Astrocyte (in vitro differentiated cells and primary cell): ENCODE measurements around the gene HLA-G.
"Not testable (repeated sequence)": the region's sequence is repeated elsewhere in the genome, so short reads cannot be mapped to it uniquely, and the experiment has no call there.

Source experiments
- EZH2 ChIP-seq: IDR thresholded peaks from 2 replicates; pipeline ENCODE4 v1.6.1; 2012; ENCODE audit warnings: mild to moderate bottlenecking, low read length, inconsistent platforms; ENCODE audit not compliant: insufficient read depth
- TF ChIP-seq, protein P1 (sequence below): IDR thresholded peaks from 2 replicates; pipeline ENCODE4 v1.5.1; 2011; ENCODE audit warnings: low read depth, mild to moderate bottlenecking, inconsistent platforms, low read length, moderate library complexity; ENCODE audit not compliant: insufficient read depth

- TF ChIP-seq, protein P1, sequence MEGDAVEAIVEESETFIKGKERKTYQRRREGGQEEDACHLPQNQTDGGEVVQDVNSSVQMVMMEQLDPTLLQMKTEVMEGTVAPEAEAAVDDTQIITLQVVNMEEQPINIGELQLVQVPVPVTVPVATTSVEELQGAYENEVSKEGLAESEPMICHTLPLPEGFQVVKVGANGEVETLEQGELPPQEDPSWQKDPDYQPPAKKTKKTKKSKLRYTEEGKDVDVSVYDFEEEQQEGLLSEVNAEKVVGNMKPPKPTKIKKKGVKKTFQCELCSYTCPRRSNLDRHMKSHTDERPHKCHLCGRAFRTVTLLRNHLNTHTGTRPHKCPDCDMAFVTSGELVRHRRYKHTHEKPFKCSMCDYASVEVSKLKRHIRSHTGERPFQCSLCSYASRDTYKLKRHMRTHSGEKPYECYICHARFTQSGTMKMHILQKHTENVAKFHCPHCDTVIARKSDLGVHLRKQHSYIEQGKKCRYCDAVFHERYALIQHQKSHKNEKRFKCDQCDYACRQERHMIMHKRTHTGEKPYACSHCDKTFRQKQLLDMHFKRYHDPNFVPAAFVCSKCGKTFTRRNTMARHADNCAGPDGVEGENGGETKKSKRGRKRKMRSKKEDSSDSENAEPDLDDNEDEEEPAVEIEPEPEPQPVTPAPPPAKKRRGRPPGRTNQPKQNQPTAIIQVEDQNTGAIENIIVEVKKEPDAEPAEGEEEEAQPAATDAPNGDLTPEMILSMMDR = not testable (repeated sequence)
- not testable (repeated sequence) for TF ChIP-seq EZH2
Observed at GRCh38 chr6:29875734-29876133, 48.1 kb downstream of the HLA-G start.
